NCI-H1694 treated with DMSO at 0.1 percent for 48 hours (cell line): Measurements from ENCODE around the gene KLK10.

ENCODE experiments used
- DNase-seq: peaks from one replicate; lab custom pipeline; 2025; lab: John Stamatoyannopoulos, UW

Gene KLK10

GRCh38 chr19:51019544-51019925 is at the start of gene KLK10:
TSS of gene KLK10 (minus strand) at chr19:51019709. CDS start at chr19:51019130, 579 bp downstream.
- no peak for DNase-seq

DNA sequence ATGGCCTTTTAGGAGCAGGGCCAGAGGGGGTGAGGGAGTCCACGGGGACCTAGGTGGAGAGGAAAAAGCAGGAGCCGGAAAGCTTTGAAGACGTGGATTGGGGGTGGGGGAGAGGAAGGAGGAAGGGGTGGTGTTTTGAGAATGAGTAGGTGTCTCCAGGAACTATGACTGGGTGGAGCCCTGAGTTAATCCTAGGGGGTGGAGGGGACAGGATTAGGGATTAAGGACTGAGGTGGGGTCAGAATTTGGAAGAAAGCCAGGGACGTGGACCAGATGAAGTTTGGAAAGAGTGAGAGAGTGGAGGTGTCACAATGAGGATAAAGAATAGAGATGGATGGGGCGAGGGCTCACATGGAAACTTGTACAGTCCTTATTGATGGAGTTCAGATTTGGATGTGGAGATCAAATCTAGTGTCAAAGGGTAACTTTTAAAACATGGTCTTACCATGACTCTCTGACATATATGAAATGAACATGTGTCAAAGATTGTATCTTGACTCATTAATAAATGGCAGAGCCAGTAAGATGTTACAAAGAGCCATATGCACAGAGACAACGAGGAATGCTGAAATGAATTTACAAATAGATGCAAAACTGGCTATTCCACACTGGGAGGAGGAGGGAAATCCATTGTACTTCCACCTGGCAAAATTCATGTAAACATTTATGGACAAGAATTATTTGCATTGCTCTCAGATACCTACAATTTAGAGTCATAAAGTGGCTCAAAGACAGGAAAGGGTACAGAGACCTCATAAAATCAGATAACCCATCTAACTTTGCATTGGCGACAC is 47.1 kb upstream of the KLK10 start:
- no peak for DNase-seq

GRCh38 chr19:51065221-51065960 is 45.9 kb upstream of the KLK10 start:
- DNase-seq: no peak

GRCh38 chr19:51064534-51065220 is 45.2 kb upstream of the KLK10 start, which contains the start of gene KLK13:
TSS of gene KLK13 (minus strand) at chr19:51065092. CDS start at chr19:51065067, 25 bp downstream.
- no peak for DNase-seq

GRCh38 chr19:51063664-51064063 is 44.2 kb upstream of the KLK10 start:
- DNase-seq: no peak

DNA sequence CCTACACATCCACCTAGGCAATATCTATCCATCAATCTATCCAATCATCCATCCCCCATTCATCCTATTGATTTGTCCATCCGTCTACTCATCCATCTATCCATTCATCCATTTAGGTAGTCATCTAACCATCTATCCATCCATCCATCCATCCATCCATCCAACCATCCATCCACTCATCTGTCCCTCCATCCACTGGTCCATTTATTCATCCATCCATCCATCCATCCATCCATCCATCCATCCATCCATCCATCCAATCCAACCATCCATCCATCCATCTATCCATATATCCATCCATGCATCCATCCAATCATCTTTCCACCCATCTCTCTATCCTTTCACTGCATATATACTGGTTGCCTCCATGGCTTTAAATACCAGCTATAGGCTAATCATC is 41.5 kb upstream of the KLK10 start:
- DNase-seq: no peak

- no peak for DNase-seq
These were observed 40.8 kb upstream of the KLK10 start for GRCh38 chr19:51060336-51060735.

DNA sequence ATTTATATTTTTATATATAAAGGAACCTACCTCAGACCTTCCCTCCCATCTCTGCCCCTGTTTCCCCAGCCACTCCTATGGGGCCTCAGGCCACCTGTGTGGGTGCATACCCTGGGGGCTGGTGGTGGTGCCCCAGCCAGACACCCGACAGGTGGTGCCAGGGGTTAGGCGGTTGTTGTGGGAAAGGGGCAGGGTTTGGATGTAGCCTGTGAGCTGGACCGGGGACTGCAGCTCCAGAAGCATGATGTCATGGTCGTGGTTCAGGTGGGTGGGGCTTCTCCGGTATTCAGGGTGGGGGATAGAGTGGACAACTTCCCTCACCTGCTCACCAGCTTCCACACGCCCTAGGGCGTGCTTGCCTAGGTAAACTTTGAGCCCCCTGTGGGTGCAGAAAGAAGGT is 40.2 kb upstream of the KLK10 start:
- no peak for DNase-seq

DNA sequence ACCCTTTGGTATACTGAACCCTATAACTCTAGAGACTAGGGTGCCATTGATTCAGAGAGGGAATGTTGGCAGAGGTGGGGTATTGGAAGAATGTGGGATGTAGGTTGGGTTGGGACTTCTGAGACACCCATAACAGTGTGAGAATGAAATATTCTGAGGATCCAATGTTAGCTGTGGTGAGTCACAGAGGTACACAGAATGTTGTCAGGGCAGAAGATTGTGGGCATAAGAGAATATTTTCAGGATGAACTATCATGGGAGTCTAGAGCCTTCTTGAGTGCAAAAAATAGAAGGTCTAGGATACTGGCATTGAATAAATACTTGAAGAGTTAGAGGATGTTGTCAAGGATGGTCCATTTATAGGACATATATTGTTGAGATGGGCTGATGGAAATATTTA is 36.4 kb upstream of the KLK10 start:
- DNase-seq: no peak

DNA sequence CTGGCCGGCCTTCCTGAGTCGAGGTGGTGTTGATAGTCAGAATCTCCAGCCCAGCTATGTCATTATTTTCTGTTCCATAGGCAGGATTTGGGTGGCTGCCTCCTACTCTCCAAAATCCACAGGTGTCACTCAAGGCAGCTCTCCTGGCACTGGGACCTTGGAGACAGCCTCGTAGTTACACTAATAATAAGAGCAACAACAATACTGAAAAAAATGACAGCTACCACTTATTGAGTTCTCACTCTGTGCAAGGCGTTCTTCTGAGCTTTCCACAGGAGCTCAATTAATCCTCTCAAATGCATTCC is 27.5 kb upstream of the KLK10 start:
- no peak for DNase-seq

DNA sequence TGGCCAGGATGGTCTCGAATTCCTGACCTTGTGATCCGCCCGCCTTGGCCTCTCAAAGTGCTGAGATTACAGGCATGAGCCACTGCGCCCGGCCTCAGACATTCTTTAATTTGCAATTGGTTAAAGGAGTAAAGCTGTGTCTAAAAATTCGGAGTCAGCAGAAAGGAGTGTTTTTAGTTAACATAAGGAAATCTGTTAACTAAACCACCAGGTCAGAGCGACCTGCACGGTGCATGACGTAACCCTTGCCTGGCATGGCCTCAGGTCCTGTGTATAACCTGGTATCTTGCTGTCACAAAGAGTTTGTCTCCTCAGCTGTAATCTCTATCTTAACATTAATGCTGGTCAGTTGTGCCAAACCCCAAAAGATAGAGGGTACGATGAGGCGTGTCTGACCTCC is 24.8 kb upstream of the KLK10 start:
- DNase-seq: no peak

DNA sequence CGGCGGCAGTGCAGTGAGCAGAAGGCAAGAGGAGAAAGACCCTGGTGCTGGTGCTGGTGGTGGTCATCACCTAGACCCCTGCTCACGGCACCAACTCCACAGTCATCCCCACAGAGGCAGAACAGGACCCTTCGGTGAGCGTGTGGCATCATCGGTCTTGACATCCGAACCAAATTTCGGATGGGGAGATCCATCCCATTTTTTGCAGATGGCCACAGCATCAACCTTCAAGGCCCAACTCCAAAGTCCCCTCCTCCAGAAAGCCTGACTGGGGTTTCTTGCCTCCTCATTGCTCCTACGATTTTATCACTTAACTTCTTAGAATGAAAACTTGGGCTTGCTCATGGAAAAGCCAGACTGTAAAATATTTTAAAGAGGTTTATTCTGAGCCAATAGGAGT is 24.0 kb upstream of the KLK10 start:
- no peak for DNase-seq

DNA sequence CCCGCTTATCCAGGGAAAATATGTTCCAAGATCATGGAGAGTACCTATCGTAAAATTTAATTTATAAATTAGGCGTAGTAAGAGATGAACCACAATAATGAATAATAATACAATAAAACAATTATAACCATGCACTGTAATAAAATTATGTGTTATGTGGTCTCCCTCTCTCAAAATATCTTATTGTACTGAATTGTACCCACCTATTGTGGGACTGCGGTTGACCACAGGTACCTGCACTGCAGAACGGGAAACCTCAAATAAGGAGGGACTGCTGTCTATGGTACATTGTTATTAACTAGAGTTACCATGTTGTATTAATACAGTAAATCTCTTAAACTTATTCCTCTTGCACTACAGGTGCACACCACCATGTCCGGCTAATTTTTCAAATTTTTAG is 20.6 kb upstream of the KLK10 start:
- DNase-seq: no peak

DNA sequence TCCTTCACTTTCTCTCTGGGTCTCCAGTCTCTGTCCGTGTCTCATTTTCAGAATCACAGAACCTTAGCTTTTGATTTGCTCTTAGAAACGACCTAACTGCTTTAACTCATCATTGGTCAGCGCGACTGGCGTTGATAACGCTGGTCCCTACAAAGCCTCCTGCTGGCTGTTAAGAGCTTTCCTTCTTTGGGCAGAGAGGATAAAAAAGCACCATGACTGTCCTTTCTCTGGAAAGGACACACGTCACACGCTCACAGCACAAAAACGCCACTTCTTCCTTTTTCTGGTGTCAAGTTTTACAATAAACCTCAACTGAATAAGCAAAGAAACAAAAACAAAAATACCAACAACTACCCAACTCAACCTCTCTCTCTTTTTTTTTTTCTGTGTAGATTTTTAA is 17.0 kb upstream of the KLK10 start:
- DNase-seq: no peak

DNA sequence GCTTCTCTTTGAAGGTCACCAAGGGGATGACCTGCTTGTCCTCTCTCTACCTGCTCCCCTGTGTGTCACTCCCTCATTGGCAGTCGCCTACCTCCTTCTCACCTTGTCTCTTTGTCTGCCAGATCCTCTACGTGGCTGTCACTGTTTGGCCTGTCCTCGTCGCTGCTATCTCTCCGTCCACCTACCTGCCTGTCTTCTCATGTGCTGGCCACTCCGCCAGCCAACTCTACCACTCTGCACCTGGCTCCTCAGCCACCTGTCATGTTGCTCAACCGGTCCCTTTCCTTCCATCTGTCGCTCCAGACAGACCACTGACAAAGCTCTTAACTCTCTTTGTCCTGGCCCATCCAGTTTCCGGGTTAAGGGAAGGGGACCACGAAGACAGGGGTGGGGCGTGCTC is 15.2 kb upstream of the KLK10 start, which contains the start of gene KLK12:
TSS of gene KLK12 (minus strand) at position 299 of the 400 bp plus-strand sequence. CDS start 381 bp downstream, outside the sequence.
- DNase-seq: no peak

DNA sequence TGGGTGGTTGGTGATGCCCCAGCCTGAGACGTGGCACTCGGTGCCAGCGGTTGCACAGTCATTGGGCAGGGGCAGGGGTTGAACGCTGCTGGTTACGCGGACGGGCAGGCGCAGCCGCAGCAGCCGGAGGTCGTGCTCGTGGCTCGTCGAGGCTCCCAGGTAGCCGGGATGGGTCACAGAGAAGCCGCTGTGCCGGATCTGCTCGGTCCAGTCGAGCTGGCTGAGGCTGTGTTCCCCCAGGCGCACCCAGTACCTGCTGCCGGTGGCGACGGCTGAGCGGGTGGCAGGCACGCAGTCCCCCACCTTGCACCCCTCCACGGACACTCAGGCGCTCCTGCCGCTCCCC is 12.3 kb upstream of the KLK10 start:
- no peak for DNase-seq

DNA sequence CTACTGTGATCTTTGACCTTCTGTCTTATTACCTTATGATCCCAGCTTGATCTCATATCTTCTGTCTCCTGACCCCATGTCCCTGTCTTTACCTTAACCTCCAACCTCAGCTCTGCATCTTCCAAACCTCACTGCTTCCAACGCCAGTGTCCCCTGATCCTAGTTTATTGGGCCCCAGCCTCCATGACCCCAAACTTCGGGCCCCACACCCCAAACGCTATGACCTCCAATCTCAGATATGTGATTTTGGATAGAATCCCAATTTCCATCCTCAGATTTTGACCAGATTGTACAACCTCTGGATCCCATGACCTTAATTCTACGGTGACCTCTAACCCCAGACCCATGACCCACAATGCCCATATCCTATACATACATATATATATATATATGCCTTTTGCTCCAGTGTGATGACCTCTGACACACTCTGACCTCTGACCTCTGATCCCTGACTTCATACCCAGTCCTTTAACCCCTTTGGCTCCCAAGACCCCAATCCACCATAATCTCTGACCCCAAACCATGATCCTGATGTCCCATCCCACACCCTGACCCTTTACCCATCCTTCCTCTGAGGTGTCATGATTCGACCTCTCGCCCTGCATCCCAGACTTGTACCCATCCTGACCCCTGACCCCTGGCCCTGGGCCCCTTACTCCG is 11.8 kb upstream of the KLK10 start:
- no peak for DNase-seq

GRCh38 chr19:51030631-51031030 is 11.1 kb upstream of the KLK10 start:
- DNase-seq: no peak

- DNase-seq: no peak
These were observed 10.2 kb upstream of the KLK10 start for GRCh38 chr19:51029718-51030117.

DNA sequence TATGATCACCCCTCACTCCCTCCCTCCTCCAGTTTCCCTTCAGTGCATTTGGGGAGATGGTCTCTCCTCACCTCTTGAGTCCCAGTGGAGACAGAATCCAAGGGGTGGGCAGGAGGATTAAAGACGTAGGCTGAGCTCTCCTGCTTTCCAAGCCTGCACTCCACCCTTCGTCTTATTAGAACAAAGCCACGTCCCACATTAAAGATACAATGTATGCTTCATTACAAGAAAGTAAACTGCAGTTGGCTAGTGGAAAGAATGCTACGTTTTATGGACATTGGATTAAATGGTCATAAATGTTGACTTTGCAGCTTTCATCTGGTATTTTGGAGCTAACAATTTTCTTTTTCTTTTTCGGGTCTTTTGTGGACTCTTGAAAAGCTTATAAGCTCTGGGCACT is 8.4 kb upstream of the KLK10 start:
- DNase-seq: no peak

- DNase-seq: no peak
These were observed 7.8 kb upstream of the KLK10 start for GRCh38 chr19:51027126-51027806.

DNA sequence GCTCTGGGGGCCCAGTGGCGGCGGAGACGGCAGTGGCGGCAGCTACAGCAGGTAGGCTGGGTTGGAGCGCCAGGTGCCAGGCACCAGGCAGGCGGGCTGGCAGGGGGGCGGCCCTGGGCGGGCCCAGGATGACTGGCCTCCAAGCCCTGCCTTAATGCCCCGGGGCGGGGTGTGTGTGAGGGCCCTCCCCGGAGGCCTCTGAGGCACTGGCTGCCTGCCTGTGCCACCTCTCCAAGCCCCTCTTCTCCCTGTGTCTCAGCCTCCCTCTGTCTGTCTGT is 7.0 kb upstream of the KLK10 start, which contains the start of gene KLK11:
TSS of gene KLK11 (minus strand) at position 63 of the 278 bp plus-strand sequence. CDS start 985 bp downstream, outside the sequence.
- no peak for DNase-seq
